GM21619 (cell line): Measurements from ENCODE around the gene SLC4A11.
A peak's percentile ranks its signal among the peaks of the same experiment; 100 is the strongest.

Source experiments
- ATAC-seq: cut with Tn5 transposase; IDR thresholded peaks from one replicate; pipeline ENCODE4 v1.9.1; 2021; ENCODE audit not compliant: unreplicated experiment

SLC4A11 gene

GRCh38 chr20:3239026-3239866 lies at the start of gene SLC4A11:
Gene SLC4A11 (minus strand): TSS chr20:3239190. CDS start chr20:3239137, 53 bp downstream.
- ATAC-seq: peak; percentile 54

GRCh38 chr20:3283222-3283820 lies 44.3 kb upstream of the SLC4A11 start:
- no peak for ATAC-seq

GRCh38 chr20:3282271-3283221 lies 43.6 kb upstream of the SLC4A11 start:
- ATAC-seq: no peak

- ATAC-seq: no peak
Measured at GRCh38 chr20:3281437-3281836, 42.4 kb upstream of the SLC4A11 start.

- ATAC-seq: no peak
Measured at GRCh38 chr20:3279761-3280160, 40.8 kb upstream of the SLC4A11 start.

- no peak for ATAC-seq
Measured at GRCh38 chr20:3277686-3278465, 38.9 kb upstream of the SLC4A11 start.

GRCh38 chr20:3276680-3277015 lies 37.7 kb upstream of the SLC4A11 start:
- no peak for ATAC-seq

GRCh38 chr20:3275966-3276679 lies 37.1 kb upstream of the SLC4A11 start:
- no peak for ATAC-seq

GRCh38 chr20:3275064-3275935 lies 36.3 kb upstream of the SLC4A11 start:
- no peak for ATAC-seq

GRCh38 chr20:3273371-3273770 lies 34.4 kb upstream of the SLC4A11 start:
- no peak for ATAC-seq

GRCh38 chr20:3270051-3270450 lies 31.1 kb upstream of the SLC4A11 start:
- no peak for ATAC-seq

GRCh38 chr20:3262566-3262965 lies 23.6 kb upstream of the SLC4A11 start:
- no peak for ATAC-seq

GRCh38 chr20:3258429-3258828 lies 19.4 kb upstream of the SLC4A11 start:
- ATAC-seq: no peak

GRCh38 chr20:3255728-3256127 lies 16.7 kb upstream of the SLC4A11 start:
- ATAC-seq: no peak

GRCh38 chr20:3251806-3252205 lies 12.8 kb upstream of the SLC4A11 start:
- no peak for ATAC-seq

GRCh38 chr20:3250091-3250504 lies 11.1 kb upstream of the SLC4A11 start:
- no peak for ATAC-seq

GRCh38 chr20:3248993-3249347 lies 10.0 kb upstream of the SLC4A11 start:
- no peak for ATAC-seq

- no peak for ATAC-seq
Measured at GRCh38 chr20:3248167-3248992, 9.4 kb upstream of the SLC4A11 start.
